CD4-positive, alpha-beta T cell treated with Interleukin-21 for 1 hour (primary cell): ENCODE results near the gene TIMP2.
"Not testable (repeated sequence)": the region's sequence is repeated elsewhere in the genome, so short reads cannot be mapped to it uniquely, and the experiment has no call there.

ENCODE experiments used
- DNase-seq: peaks from one replicate; pipeline ENCODE4 v3.0.0-alpha.2; 2020

The TIMP2 gene

DNA sequence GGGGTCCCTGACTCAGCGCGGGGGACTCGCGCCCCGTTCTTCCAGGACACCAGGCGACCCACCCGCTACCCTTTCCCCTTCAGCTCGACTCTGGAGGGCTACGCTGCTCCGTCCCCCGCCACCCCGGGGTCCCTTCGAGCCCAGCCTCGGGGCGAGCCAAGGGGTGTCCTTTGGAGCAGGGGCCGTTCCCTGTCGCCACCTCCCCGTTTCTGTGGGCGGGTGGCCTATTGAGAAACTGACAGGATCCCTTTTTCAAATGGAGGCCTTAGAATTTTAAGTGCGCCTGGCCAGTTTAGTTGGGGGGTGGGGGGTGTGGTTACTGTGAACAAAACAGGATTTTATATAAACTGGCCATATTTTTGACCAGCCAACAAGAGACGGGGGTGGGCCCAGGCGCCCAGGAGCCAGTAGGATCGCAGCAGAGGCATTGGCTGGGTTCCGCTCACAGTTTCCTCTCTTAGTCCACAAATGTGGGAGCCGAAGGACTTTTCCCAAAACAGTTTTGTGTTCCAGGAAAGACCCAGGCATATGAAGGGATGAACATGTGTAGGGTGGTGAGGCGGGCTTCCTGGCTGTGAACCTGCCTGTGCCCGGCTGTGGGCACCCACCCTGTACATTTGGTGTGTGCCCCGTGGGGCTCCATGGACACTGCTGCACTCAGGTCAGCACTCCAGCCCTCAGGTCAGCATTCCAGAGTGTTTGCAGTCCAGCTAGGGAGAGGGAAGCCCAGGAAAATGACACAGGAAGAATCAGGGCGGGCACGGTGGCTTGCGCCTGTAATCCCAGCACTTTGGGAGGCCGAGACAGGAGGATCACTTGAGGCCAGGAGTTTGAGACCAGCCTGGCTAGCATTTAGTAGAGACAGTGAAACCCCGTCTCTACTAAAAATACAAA is 722 bp upstream of the TIMP2 start:
- DNase-seq, result no peak

DNA sequence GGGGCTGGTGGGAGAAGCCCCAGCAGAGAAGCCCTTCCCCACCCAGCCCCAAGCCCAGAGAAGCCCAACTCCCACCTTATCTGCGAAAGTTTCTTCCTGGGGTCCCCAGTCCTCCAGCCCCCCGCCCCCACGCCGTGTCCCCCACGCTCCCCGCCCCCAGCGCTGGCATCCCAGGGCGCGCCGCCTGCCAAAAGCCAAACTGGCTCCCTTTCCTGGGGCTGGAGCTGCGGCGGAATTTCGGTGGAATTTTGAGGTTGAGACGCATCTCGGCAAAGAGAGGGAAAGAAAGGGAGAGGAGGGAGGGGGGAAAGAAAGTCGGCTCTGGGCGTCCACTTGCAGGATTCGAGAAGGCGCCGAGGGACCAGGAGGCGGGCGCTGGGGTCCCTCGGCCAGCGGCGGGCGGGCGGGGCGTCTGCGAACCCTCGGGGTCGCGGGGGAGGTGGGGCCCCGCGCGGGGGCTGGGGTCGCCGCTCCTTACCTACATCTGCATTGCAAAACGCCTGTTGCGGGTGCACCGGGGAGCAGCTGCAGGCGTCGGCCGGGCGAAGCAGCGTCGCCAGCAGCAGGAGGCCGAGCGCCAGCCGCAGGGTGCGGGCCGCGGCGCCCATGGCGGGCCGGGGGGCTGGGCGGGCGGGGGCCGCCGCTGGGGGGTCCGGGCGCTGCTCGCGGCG is 571 bp downstream of the TIMP2 start:
- DNase-seq, result no peak

DNA sequence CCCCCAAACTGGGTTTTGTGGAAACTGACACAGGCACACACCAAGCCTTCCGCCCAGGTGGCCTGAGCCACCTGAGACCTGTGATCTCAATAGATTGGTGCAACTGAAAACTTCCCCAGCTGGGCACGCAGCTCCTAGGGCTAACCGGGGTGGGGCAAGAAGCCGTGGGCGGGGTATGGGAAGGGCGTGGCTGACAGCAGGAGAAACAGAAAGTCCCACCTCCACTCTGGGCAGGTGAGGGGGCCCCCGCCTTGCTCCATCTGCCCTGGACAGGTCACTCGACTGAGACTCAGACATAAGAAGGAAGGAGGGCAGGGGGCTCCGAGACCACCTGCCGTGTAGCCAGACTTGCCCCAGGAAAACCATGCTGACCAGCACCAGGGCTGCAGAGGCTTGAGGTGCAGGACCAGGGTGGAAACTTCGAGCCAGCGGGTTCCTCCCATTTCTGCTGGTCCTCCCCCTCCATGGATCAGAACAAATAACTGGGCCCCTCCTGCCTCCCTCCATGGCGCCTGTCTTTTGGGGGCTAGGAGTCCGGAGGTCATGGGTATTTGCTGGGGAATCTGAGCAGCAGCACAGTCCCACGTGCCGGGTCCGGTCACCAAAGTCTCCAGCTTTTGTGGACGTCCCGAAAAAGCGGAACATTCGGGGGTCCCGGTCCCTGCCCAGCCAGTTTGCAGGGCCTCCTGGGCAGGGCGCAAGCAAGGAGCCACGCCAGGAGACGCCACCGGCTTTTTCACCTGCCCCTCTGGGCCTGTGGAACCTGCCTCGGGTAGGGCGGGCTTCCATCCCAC is 1.3 kb downstream of the TIMP2 start:
- peak; percentile 67 for DNase-seq

DNA sequence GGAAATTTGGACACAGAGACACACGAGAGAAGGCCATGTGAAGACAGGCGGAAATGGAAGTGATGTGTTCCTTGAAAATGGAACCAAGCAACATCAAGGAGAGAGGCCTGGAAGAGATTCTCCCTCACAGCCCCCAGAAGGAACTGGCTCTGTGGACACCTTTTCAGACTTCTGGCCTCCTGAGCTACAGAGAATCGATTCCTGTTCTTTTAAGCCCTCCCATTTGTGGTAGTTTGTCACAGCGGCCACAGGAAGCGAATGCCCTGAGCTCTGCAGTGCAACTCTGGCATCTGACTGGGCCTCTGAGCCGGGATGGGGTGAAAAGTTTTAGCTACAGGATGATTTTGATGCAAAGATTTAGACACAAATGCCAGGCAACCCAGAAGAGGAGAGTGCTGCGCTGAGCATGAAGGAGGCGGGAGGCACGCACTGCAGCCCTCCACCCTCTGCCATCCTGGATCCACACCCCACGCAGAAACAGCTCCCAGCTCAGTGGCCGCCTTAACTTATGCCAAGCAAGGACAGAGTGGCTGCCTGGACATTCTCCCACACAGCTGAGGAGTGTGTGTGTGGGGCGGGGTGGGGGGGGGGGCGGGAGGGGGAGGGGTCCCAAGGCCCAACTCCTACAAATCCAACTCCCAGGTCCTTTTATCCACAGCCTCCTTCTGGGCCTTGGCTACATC is 2.2 kb downstream of the TIMP2 start:
- DNase-seq, result no peak

DNA sequence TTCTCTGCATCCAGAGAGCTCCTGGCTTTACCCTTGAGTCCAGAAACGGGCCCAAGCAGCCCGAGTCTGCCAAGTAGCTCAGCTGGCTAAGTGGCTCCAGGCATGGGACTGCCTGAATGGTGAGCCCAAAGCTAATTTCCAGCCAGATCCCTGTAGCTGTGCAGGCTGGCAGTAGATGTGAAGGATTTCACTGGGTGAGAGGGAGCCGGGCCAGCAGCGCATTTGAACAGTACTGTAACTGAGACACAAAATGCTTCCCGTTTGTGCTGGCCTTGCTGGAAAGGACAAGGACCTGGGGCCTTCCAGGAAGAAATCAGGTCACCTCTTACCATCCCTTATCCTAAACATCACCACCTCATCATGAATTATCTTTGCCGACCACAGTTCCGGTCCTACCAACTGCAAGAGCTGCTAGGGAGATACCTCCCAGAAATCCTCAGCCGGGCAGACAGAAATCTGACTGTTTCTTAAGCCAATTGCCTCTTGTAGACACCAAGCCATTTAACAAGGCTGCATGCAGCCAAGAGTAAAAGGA is 3.7 kb downstream of the TIMP2 start:
- no peak for DNase-seq

DNA sequence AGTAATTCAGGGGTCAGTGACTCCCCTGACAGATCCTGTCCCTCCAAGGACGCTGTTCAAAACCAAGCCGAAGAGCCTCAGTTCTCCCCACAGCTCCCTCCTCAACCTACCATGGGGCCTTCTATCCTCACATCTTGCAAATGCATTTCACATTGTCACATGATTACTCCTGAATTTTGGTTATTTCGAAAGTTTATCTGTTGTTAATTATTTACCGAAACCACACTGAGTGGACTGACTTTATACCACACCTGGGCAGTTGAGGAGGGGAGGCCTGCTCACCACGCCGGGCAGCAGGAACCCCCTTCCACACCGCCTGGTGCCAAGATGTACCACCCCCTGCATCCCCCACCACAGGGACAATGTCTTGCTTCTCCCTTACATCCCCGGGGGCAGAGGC is 4.7 kb downstream of the TIMP2 start:
- no peak for DNase-seq

DNA sequence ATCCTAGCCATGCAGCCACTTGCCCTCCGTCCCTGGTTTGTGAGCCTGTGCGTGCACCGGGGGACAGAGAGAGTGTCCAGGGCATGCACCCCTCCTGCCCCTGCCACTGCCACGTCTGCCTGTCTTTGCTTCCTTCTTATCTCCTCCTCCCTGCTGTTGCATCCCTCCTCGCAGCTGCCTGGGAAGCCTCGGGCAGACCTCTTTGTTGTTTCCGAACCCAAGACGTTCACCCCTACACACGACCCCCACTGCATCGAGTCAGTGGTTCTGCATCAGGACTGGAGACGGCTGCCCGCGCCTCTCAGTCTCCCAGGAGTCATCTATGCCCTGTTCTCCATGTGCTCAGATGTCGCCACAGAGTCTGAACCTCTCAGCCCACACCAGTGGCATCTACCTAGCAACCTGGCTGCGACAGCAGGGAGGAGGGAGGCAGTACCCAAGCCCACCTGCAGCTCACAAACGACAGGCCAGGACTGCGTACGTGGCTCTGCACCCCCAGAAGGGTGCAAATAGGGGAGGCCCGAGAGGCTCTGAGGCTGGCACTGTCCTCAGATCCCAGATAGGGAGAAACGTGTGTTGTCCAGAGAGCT is 5.2 kb downstream of the TIMP2 start:
- no peak for DNase-seq

DNA sequence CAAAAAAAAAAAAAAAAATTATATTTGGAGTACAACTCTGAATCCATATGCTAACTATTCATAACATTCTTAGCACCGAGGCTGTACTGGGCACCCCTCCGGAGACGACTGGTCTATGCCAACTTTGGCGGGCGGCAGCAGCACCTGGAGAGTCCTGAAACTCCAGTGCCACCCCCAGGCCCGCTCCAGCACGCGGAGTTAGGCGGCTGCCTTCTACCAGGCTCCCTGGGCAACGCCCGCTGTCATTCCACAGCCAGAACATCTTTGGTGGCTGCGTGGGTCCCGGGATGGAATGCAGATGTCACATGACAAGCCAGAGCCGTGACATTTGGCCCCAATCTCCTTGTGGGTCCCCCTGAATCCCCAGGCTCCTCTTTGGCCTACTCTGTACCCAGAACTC is 6.2 kb downstream of the TIMP2 start:
- DNase-seq, result no peak

DNA sequence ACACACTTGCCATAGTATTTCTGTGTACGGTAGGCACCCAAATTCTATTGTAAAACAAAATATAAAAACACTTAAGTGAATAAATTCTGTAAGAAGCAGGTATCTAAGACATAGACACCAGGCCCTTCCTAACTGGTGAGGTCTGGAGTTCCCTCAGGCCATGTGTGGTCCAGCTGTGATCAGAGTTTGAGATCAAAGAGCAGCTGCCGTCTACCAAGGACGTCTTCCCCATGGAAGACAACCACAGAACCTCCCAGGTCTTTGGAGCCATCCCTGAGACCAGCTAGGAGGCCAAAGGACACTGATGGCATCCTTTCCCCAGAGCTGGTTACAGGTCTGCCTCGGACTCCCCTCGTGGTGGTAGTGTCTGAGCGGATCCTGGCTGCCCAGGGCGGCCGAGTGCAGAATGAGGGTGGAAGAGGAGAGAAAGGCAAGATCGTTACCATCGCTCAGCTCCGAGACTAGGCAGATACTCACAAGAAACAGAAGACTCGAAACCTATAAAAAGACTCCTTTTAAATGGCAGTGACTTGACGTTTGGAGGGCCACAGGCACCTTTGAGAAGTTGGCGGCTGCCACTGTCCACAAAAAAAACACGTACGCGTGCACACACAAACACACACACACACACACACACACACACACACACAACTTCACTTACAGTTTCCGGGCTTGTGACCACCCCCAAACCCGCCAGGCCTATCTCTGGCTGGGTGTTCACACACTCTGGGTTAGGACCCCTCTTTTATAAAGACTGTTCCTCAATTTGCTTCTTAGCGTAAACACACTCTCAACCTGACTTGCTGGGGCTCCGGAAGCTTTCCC is 7.5 kb downstream of the TIMP2 start:
- no peak for DNase-seq

DNA sequence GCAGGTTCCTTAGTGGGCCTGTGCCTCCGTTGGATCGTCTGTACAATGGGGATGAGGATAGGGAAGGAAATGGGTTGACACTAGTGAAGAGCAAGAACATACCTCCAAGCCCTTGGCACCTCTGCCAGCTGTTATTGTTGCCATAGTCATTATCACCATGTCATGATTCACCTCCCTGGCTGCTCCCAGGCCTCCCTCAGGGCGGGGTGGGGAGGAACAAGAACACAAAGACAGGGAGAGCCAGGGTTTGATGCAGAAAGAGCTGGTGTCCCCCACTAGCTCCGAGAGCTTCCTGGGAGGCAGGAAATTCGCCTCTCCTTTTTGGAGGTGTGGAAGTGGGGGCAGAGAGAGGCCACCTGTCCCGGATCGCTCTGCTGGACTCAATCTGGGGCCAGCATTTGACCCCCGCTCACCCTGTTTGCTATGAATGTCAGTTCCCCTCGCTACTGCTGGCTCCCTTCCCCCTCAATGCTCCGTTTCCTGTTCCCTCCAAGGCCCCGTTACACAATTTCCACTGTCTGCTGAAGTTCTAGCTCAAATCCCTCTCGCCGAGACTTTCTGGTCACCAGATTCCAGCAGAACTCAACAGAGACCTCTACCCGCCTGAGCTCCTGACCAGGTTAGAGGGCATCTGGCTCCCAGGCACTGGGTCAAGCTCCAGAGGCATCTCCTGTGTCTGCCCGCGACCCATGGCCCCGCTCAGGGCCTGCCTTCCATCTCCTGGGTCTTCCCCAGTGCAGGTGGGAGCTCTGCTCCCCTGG is 9.1 kb downstream of the TIMP2 start:
- DNase-seq, result no peak

DNA sequence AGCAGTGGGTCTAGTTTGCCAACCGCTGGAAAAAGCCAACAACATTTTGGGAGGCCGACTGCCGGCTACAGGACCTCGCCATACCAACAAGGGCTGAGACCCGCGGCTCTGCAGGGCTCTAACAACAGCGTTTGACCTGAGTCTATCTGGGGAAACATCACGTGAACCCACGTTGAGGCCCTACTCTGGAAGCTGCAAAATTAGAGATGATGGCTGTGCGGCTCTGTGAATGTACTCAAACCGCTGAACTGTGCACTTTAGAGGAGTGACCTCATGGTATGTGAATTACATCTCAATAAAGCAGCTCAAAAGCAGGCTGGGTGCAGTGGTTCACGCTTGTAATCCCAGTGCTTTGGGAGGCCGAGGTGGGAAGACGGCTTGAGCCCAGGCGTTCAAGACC is 12.1 kb downstream of the TIMP2 start:
- no peak for DNase-seq

DNA sequence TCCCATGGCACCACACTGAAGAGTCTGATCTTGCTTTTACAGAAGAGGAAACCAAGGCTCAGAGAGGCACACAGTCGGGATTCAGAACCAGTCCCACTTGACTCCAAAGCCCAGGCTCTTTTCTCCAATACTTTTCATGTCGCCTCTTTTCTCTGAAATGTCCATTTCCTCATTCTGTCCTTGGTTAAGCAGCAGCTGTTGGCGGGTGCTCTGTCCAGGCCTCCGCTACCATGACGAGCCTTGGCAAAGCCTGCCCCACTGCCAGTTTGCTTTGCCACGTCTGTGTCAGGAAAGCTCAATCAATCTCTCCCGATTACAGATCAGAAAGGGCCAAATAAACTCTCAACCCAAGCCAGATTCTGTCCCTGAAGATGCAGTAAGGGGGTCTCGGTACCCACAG is 13.1 kb downstream of the TIMP2 start:
- DNase-seq, result no peak

DNA sequence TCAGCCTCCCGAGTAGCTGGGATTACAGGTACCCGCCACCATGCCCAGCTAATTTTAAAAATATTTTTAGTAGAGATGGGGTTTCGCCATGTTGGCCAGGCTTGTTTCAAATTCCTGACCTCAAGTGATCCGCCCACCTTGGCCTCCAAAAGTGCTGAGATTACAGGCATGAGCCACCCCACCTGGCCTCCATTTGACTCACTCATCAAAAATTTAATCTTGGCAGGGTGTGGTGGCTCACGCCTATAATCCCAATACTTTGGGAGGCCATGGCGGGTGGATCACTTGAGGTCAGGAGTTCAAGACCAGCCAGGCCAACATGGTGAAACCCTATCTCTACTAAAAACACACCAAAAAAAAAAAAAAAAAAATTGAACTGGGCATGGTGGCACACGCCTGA is 13.6 kb downstream of the TIMP2 start:
- DNase-seq, result not testable (repeated sequence)

DNA sequence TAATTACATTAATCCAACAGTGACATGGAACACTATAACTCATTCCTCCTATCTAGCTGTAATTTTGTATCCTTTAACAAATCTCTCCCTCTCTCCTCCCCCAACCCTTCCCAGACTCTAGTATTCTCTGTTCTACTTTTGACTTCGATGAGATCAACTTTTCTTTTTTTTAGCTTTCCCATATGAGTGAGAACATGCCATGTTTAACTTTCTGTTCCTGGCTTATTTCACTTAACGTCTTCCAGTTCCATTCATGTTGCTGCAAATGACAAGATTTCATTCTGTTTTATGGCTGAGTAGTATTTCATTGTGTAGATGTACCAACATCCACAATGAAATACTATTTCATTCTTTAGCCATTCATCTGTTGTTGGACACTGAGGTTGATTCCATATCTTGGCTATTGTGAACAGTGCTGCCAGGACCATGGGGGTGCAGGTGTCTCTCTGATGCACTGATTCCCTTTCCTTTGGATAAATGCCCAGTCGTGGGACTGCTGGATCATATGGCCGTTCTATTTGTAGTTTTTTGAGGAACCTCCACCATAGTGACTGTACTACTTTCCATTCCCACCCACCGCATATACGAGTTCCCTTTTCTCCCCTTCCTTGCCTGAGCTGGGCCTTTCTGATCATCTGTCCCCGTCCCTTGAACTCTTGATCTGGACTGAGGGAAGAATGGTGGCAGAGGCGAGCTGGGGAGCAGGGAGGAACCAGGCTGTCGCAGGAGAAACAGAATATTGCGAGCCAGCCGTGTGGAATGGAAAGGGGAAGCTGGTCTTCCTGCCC is 14.5 kb downstream of the TIMP2 start:
- DNase-seq, result no peak

DNA sequence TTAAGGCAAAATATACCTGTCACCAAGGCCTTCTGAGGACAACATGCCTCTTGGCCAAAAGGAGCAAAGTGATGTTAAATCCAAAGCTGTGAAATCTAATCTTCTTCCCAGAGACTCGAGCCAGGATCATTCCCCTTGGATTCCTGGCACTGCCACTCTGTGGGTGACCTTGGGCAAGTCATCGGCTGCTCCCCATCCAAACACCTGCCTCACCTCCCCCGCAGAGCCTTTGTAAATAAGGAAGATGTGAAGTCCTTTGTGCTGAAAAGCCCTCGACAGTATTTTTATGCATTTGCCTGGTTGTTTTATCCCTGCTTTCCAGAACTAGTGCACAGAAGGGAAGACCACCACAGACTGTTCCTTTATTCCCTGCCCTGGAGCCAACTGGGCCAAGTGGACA is 16.8 kb downstream of the TIMP2 start:
- no peak for DNase-seq

DNA sequence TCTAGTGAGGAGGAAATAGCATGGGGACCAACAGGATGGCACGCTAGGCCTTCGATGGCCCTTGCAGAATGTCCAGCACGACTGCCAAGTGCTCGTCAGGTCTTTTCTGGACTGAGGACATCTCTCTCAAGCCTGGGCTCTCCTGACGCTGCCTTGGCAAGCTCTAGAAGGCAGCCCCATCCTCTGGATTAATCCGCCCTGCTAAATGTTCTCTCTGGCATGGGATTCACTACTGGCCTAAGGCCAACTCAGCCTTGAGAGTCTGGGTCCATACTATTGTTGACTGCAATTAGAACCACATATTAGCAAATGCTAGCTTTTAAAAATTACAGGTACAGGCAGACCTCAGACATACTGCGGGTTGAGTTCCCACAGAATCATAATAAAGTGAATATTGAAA is 19.6 kb downstream of the TIMP2 start:
- DNase-seq, result no peak

DNA sequence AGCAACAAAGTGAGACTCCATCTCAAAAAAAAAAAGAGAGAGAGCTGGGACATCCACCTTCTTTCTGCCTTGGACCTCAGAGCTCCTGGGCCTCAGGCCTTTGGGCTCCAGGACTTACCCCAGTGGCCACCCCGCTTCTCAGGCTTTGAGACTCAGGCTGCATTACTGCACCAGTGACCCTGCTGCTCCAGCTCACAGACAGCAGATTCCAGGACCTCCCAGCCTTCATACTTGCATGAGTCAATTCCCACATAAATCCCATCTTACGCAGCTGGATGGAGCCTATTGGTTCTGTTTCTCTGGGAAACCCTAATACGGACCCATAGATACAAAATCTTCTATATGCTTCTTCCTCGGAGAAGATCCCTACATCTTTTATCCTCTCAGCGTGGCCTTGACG is 20.1 kb downstream of the TIMP2 start:
- DNase-seq, result no peak

DNA sequence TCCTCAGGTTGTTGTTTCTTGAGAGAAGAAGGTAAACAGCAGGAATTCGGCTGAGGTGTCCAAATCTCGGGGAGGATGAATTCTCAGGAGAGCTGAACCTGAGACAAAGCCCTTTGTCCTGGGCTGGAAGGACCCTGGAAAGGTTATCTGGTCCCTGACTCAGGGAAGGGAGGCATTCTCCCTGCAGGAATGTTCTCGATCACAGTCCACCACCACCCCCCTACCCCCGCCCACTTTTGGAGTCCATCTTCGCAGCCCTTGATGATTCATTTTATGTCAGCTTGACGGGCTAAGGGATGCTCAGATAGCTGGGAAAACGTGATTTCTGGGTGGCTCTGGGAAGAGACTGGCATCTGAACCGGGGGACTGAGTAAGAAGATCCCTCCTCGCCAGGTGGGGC is 20.8 kb downstream of the TIMP2 start:
- no peak for DNase-seq

DNA sequence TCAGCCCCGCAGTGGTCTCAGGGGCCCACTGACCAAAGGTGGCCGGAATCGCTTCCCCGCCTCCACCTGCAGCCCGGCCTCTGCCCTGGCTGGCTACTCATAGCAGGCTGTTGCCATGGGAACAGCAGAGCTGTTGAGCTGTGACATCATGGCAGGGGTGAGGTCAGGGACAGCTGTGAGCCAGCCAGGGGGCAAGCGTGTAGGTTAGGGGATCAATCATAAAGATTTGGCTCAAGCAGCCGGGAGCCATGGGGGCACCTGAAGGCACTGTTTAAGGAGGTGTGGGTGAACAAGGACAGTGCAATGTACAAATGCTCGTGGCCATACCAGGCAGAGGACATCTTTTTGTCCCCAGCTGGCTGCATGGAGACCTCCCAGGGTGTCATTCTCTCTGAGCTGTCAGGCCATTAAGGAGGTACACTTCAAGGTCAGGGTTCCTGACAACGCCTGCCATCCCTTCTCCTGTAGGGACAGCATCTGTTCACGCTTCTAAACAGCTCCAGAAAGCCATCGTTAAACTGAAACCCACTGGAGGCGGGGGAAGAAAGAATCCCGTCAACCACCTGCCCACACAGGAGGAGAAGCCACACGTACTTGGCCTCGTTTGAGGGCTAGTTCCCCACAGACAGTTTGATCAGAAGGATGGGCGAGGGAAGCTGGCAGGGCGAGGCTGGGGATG is 21.9 kb downstream of the TIMP2 start, which contains the start of gene CEP295NL:
Gene CEP295NL (minus strand): TSS at position 101 of the 679 bp plus-strand sequence. CDS start 1,373 bp downstream, outside the sequence.
- DNase-seq, result no peak
